K562 (cell line): ENCODE measurements around the gene GATA2. TPM values are rescaled to one million over a fixed set of nuclear protein-coding genes. Genes with fewer than 3 reads are reported as not detected.
A peak's percentile ranks its signal among the peaks of the same experiment; 100 is the strongest.

Experiments used
- CCNT2 ChIP-seq: IDR thresholded peaks from 2 replicates; pipeline ENCODE4 v1.6.1; 2011; ENCODE audit warnings: borderline replicate concordance, low read depth, mild to moderate bottlenecking, moderate library complexity, mixed read lengths, low read length; ENCODE audit not compliant: insufficient read length; ENCODE audit errors: extremely low read depth
- CHD2 ChIP-seq: IDR thresholded peaks from 2 replicates; pipeline ENCODE4 v1.6.1; 2011; ENCODE audit warnings: low read depth, low read length
- DEAF1 ChIP-seq: fragments of 450-650 bp; formaldehyde crosslinking; IDR thresholded peaks from 2 replicates; pipeline ENCODE4 v1.4.0; 2020; ENCODE audit warnings: mild to moderate bottlenecking, moderate library complexity
- ESRRA ChIP-seq: fragments of 450-650 bp; IDR thresholded peaks from 2 replicates; pipeline ENCODE4 v1.6.1; 2014; ENCODE audit warnings: low read depth, mild to moderate bottlenecking, moderate library complexity, borderline replicate concordance
- ETV5 ChIP-seq: sonication (generic); formaldehyde crosslinking; IDR thresholded peaks from 2 replicates; pipeline ENCODE4 v1.4.0; 2020; ENCODE audit warnings: low read depth, mild to moderate bottlenecking, missing genetic modification reagents
- EWSR1 ChIP-seq: fragments of 450-650 bp; IDR thresholded peaks from 2 replicates; pipeline ENCODE4 v1.6.1; 2018; ENCODE audit warnings: borderline replicate concordance, mild to moderate bottlenecking, low read depth, moderate library complexity; ENCODE audit not compliant: partially characterized antibody
- FOS ChIP-seq: IDR thresholded peaks from 3 replicates; pipeline ENCODE4 v1.6.1; 2011; ENCODE audit not compliant: insufficient read length; ENCODE audit errors: extremely low read depth
- GTF2A2 ChIP-seq: IDR thresholded peaks from 2 replicates; pipeline ENCODE4 v1.6.1; 2016; ENCODE audit warnings: mild to moderate bottlenecking, missing genetic modification characterization, missing compliant biosample characterization
- IRF2 ChIP-seq: sonication (generic); formaldehyde crosslinking; IDR thresholded peaks from 2 replicates; pipeline ENCODE4 v1.8.1; 2022; ENCODE audit warnings: mild to moderate bottlenecking, missing genetic modification reagents
- JUN ChIP-seq, 2 experiments: sonication (generic) in 1 of 2; formaldehyde crosslinking in 1 of 2; IDR thresholded peaks; 2 replicates each; pipeline versions ENCODE4 v1.6.1 to v1.8.0; 2012 to 2022; ENCODE audit warnings: borderline replicate concordance in 2 of 2, mild to moderate bottlenecking in 2 of 2, improper control_type of control experiment in 1 of 2, low read depth in 1 of 2, low read length in 1 of 2, missing genetic modification reagents in 1 of 2
- JUNB ChIP-seq: fragments of 450-650 bp; formaldehyde crosslinking; conservative IDR thresholded peaks from 2 replicates; pipeline ENCODE4 v1.4.0; 2020; ENCODE audit warnings: mild to moderate bottlenecking
- NFATC3 ChIP-seq: fragments of 450-650 bp; IDR thresholded peaks from 2 replicates; pipeline ENCODE4 v1.6.1; 2017; ENCODE audit warnings: mild to moderate bottlenecking
- NFRKB ChIP-seq: fragments of 450-650 bp; IDR thresholded peaks from 2 replicates; pipeline ENCODE4 v1.6.1; 2016; ENCODE audit warnings: low read depth
- PYGO2 ChIP-seq: fragments of 450-650 bp; IDR thresholded peaks from 2 replicates; pipeline ENCODE4 v1.6.1; 2016; ENCODE audit warnings: mild to moderate bottlenecking, missing genetic modification characterization, moderate library complexity, missing compliant biosample characterization
- SMC3 ChIP-seq: conservative IDR thresholded peaks from 2 replicates; pipeline ENCODE4 v1.6.1; 2011; ENCODE audit warnings: low read depth, low read length, improper control_type of control experiment; ENCODE audit not compliant: insufficient read depth
- USF2 ChIP-seq: sonication (generic); formaldehyde crosslinking; IDR thresholded peaks from 2 replicates; pipeline ENCODE4 v1.5.0; 2020; ENCODE audit warnings: missing genetic modification reagents
- XRCC3 ChIP-seq: fragments of 450-650 bp; IDR thresholded peaks from 2 replicates; pipeline ENCODE4 v1.6.1; 2017; ENCODE audit warnings: mild to moderate bottlenecking, moderate library complexity
- YY1 ChIP-seq, 3 experiments: IDR thresholded peaks; 2 replicates each; pipeline ENCODE4 v1.6.1; 2011; ENCODE audit warnings: low read length in 2 of 3, mild to moderate bottlenecking in 2 of 3, moderate library complexity in 2 of 3, borderline replicate concordance in 1 of 3, control low read depth in 1 of 3, low read depth in 1 of 3; ENCODE audit not compliant: insufficient read depth in 3 of 3, insufficient replicate concordance in 2 of 3, control insufficient read depth in 1 of 3, insufficient read length in 1 of 3; ENCODE audit errors: extremely low read depth in 1 of 3
- ZNF134 ChIP-seq: fragments of 250-450 bp; sonication (Bioruptor Pico); conservative IDR thresholded peaks from 2 replicates; pipeline ENCODE4 v1.4.0; 2020
- ZNF280A ChIP-seq: fragments of 450-650 bp; IDR thresholded peaks from 2 replicates; pipeline ENCODE4 v1.6.1; 2018; ENCODE audit warnings: mild to moderate bottlenecking, low read depth; ENCODE audit not compliant: partially characterized antibody
- ZNF740 ChIP-seq, 3 experiments: fragments of 200-800 bp in 1 of 3; sonication (Bioruptor generic) in 1 of 3; sonication (generic) in 1 of 3; formaldehyde crosslinking in 1 of 3; IDR thresholded peaks; 2 replicates each; pipeline versions ENCODE4 v1.6.1 to v1.8.0; 2016 to 2022; ENCODE audit warnings: mild to moderate bottlenecking in 2 of 3, missing compliant biosample characterization in 2 of 3, missing genetic modification characterization in 2 of 3, missing genetic modification reagents in 1 of 3
- polyA plus RNA-seq, 8 experiments: library from polyadenylated mRNA; depleted of rRNA in 4 of 8; stranded (reverse) in 5 of 8; unstranded in 3 of 8; fragments of >200 nt; fragmentation: Nextera tagmentation in 2 of 8; fragmentation: Illumina TruSeq in 1 of 8; extraction: Ambion mirVana in 2 of 8; extraction: Trizol in 1 of 8; gene quantifications; 2 replicates each; pipeline versions ENCODE4 v1.2.1 to v1.2.3, GENCODE V29; 2011 to 2014; ENCODE audit warnings: inconsistent platforms in 1 of 8, missing spikeins in 1 of 8
- total RNA-seq, 7 experiments: library from RNA; depleted of rRNA in 6 of 7; stranded (reverse); fragments of >200 nt in 6 of 7; fragmentation: Illumina TruSeq in 2 of 7; extraction: Trizol in 2 of 7; gene quantifications; 2 replicates each; pipeline versions ENCODE4 v1.2.1 to v1.2.3, GENCODE V29; 2011 to 2021; ENCODE audit warnings: low replicate concordance in 1 of 7

GATA2 gene
- total and polyA plus RNA-seq, 9 of the 15 experiments (the other 6 are each of a cell fraction or from before 2014, with no cell fraction given), result 8.5 to 218 (median 50.8) TPM

- no peak for TF ChIP-seq DEAF1
- no peak for TF ChIP-seq SMC3
- no peak for TF ChIP-seq YY1 (IDR thresholded peaks at IDR 0.05; ENCODE audit: borderline replicate concordance in 1 of 3, control insufficient read depth in 1 of 3, extremely low read depth in 1 of 3, insufficient read depth in 3 of 3, insufficient read length in 1 of 3, insufficient replicate concordance in 2 of 3, low read depth in 1 of 3, low read length in 2 of 3)
- TF ChIP-seq XRCC3, result no peak
- TF ChIP-seq ZNF280A, result no peak
- TF ChIP-seq JUN (IDR thresholded peaks at IDR 0.05; ENCODE audit: borderline replicate concordance, low read depth, low read length), result no peak
- TF ChIP-seq JUN (CRISPR knock-in tag; IDR thresholded peaks at IDR 0.05; ENCODE audit: borderline replicate concordance), result no peak
- no peak for TF ChIP-seq GTF2A2 (tag)
- no peak for TF ChIP-seq IRF2 (CRISPR knock-in tag)
- no peak for TF ChIP-seq EWSR1
- no peak for TF ChIP-seq ETV5 (CRISPR knock-in tag)
- no peak for TF ChIP-seq NFATC3
- TF ChIP-seq CHD2, result no peak
- TF ChIP-seq JUNB (CRISPR knock-in tag), result no peak
- TF ChIP-seq NFRKB, result no peak
- TF ChIP-seq ZNF740 (CRISPR knock-in tag; IDR thresholded peaks at IDR 0.05), result no peak
- no peak for TF ChIP-seq ZNF740 (tag; IDR thresholded peaks at IDR 0.05)
- peak; percentile 100 for TF ChIP-seq ESRRA
- no peak for TF ChIP-seq FOS
- no peak for TF ChIP-seq PYGO2 (tag)
- no peak for TF ChIP-seq USF2 (CRISPR knock-in tag)
- TF ChIP-seq CCNT2, result no peak
- TF ChIP-seq ZNF134 (CRISPR knock-in tag), result no peak
These were observed 36.0 kb downstream of the GATA2 start (continued) for GRCh38 chr3:128456776-128457715.
